ENCODE data around the gene EVI5. TPM values are rescaled to one million over a fixed set of nuclear protein-coding genes. Genes with fewer than 3 reads are reported as not detected.

The EVI5 gene
- total RNA-seq, 1 experiment from 2014 or later: 18.9 TPM

- no peak for DNase-seq (ENCODE audit: low read depth)
Observed at GRCh38 chr1:92519043-92519442, 265.9 kb downstream of the EVI5 start.

- DNase-seq (ENCODE audit: low read depth): no peak
Observed at GRCh38 chr1:92516574-92516973, 268.3 kb downstream of the EVI5 start.

DNA sequence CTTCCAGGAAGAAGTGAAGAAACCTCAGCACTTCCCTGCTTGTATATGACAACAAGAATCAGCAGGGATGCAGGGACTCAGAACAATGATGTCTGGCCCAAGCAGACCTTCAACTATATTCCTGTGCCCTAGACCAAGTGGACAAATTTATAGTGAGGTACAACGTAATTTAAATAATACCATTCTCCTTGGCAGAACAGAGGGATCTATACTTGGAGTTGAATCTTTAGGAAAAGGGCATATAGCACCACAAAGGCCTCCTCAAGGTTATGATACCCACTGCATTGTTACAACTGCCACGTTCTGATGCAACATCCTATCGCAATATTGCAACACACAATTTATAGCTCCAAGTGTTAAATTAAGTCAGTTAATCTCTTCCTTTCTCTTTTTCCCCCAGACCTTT is 269.1 kb downstream of the EVI5 start:
- no peak for DNase-seq (ENCODE audit: low read depth)

GRCh38 chr1:92511541-92511940 is 273.4 kb downstream of the EVI5 start:
- no peak for DNase-seq (ENCODE audit: low read depth)

DNA sequence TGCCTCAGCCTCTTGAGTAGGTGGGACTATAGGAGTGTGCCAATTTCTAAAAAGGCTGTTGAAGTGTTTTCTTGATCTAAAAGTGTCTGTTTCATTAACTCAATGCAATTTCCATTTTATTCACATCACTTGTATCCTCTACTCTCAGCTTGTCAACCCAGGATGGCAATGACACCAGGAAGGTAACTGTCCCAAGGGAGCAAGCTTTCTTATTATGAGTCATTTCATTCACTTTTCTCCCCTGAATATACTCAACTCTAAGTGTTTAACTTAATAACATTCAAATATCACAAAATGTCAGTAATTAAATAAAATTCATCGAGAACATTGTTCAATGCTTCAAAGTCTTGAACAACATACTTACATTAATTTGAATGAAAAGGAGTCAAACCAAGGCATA is 275.3 kb downstream of the EVI5 start:
- no peak for DNase-seq (ENCODE audit: low read depth)

- DNase-seq (ENCODE audit: low read depth): no peak
Observed at GRCh38 chr1:92505015-92505692, 279.8 kb downstream of the EVI5 start.

- DNase-seq (ENCODE audit: low read depth): no peak
Observed at GRCh38 chr1:92504291-92505014, 280.5 kb downstream of the EVI5 start.

DNA sequence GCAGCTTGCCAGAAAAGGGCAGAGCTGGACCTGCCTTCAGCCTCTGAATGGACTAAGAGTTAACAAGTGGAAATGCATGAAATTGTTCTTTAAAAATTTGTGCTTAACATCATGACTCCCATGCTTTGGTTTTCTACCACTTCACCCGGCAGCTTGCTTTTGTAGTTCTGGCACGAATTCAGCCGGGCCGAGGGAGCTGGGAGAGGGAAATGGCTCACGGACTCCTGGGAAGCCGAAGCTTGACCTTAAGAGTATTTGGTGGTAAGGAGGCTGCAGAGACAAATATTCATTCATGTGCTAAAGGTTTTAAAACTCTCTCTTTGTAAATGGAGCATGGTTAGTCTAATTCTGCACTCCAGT is 281.0 kb downstream of the EVI5 start:
- no peak for DNase-seq (ENCODE audit: low read depth)

DNA sequence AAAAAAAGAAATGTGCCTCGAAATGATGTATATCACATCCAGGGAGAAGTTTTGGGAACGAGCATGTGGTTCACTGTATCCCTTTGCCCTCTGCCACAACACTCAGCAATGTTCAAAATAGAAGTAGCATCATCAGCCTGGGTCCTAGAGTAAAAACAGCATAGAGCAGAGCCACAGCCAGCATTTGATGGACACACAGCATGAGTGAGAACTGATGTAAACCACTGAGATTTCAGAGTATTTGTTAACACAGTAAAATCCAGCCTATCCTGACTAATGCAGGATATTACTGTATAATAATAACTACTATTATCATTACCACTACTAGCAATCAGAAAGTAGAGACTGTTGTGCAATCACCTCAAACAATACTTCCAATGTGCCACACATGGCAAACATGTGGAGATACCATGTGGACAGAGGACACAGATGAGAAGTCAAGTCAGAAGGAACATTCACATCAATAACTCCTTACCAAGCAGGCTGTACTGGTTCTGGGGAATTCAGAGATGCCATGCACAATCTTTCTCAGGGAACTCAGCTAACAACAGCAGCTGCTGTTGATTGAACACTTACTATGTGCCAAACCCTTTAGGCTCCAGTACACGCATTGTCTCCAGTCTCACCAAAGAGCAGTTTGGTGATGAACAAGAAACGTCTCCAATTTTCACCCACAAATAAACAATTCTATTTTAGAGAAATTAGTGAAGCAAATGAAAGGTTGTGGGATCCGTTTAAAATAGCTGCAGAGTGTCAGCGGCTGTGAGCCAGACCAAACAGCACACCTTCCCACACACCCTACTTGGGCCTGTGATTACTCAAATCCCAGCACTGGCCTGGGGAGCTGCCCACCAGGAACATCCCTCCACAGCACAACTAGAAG is 281.6 kb downstream of the EVI5 start:
- no peak for DNase-seq (ENCODE audit: low read depth)

DNA sequence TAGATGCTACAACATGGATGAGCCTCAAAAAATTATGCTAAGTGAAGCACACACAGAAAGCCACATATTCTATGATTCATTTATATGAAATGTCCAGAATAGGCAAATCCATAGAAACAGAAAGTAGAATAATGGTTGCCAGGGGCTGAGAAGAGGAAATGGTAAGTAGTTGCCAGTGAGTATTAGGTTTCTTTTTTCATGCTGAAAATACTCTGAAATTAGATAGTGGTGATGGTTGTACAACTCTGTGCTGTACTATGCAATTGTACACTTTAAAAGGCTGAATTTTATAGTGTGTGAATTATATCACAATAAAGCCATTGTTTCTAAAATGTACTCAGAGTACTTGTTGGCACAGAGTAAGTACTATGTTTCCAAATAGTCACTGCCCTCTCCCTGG is 282.7 kb downstream of the EVI5 start:
- peak; percentile 50 for DNase-seq (ENCODE audit: low read depth)

DNA sequence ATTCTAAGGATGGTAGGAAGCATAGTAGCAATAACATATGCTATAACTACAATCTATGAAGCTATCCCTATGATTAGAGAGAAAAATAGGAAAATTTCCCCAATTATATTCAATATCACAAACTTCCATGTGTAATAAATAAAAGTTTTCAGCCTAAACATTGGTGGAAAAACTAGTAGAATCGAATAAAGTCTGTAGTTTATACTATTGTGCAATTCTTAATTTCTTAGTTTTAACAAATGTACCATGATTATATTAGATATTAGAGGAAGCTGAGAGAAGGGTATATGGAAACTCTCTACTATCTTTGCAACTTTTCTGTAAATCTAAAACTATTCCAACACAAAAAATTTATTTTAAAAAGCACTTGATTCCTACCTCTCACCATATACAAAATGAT is 284.4 kb downstream of the EVI5 start:
- no peak for DNase-seq (ENCODE audit: low read depth)

DNA sequence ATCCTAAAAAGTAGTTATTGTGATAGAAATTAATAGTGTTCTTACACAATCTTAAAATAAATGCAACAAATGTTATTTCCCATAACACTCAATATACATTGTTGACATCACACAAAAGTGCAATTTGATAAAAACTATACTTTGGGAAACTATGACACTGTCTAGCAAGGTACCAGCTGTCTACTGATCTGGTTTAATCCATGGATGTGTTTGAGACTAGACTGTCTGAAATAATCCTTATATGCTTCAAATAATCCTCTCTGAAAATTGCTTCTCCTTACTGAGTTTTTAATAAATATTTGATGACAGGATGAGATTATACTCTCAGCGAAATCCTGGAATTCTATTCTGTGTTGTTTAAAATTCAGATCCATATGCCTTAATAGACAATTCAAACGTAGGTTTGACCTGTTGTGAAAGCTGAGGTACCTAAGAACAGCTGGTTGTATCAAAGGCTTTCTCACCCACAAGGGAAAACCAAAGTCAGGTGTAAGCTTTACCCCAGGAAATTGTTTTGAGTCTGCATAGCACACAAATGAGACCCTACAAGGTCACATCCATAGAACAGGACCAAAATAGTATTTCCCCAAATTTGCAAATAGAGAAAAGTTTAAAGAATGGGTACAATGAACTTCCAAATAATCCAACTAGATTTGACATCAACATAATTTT is 289.4 kb downstream of the EVI5 start:
- DNase-seq (ENCODE audit: low read depth): no peak

- no peak for DNase-seq (ENCODE audit: low read depth)
Observed at GRCh38 chr1:92494485-92495141, 290.3 kb downstream of the EVI5 start.

- DNase-seq (ENCODE audit: low read depth): no peak
Observed at GRCh38 chr1:92493139-92493538, 291.8 kb downstream of the EVI5 start.

DNA sequence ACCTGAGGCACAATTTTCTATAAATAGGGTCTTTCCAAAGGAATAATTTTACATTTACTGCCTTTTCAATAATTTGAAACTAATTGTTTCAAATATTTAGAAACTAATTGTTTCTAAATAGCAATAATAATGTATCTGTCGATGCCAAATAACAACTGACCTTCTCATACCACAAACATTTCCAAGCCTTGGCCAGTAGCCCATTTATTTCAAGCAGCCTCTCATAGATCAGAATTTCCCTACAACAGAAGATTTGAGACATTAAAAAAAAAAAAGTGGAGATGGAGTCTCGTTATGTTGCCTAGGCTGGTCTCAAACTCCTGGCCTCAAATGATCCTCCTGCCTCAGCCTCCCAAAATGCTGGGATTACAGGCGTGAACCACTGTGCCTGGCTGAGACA is 296.1 kb downstream of the EVI5 start:
- no peak for DNase-seq (ENCODE audit: low read depth)

DNA sequence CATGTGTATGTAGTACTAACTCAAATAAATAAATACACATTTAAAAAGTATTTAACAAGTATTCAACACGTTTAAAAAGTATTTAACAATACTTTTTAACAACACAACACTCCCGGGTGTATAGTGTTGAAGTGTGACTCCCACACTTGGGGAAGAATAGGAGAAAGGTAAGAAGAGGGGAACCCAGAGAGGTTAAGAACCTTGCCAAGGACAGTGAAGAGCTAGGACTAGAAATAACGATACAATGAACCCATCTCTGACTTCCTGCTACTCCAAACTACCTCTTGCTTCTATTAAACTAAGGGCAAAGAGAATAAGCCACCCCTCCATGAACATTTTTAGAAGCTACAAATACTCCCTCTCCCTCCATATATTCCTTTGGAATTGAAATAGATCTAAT is 296.5 kb downstream of the EVI5 start:
- no peak for DNase-seq (ENCODE audit: low read depth)

- no peak for DNase-seq (ENCODE audit: low read depth)
Observed at GRCh38 chr1:92487078-92487605, 297.8 kb downstream of the EVI5 start.

- peak; percentile 68 for DNase-seq (ENCODE audit: low read depth)
Observed at GRCh38 chr1:92486251-92487077, 298.4 kb downstream of the EVI5 start, which contains the start of gene GFI1. GFI1 (minus strand) TSS chr1:92486925; CDS start chr1:92483487, 3,438 bp downstream.

GRCh38 chr1:92485381-92486250 is 299.3 kb downstream of the EVI5 start:
- DNase-seq (ENCODE audit: low read depth): peak; percentile 79
